HG02798 (cell line): ENCODE measurements around the gene PTPN13.
"Not testable (repeated sequence)": the region's sequence is repeated elsewhere in the genome, so short reads cannot be mapped to it uniquely, and the experiment has no call there.

Source experiments
- ATAC-seq: cut with Tn5 transposase; IDR thresholded peaks from one replicate; pipeline ENCODE4 v1.9.1; 2021; ENCODE audit warnings: mild to moderate bottlenecking; ENCODE audit not compliant: unreplicated experiment, poor library complexity

The PTPN13 gene

DNA sequence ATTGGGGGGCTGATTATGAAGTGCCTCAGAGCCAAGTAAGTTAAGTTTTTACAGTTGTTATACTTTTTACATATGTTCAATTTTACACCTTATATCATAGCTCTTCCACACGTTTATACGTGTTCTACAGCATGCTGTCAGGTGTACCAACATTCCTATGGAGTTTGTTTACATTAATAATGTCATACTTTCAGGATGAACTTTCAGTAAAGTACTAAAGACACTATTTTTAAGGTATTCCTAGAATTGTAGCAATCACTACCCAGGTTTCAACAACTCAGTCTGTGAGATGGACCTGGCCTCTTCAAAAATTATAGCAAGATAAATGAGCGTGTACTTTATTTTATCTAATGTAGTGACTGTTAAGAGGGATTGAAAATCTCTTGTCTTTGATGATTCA lies 92.6 kb downstream of the PTPN13 start:
- ATAC-seq, result no peak

DNA sequence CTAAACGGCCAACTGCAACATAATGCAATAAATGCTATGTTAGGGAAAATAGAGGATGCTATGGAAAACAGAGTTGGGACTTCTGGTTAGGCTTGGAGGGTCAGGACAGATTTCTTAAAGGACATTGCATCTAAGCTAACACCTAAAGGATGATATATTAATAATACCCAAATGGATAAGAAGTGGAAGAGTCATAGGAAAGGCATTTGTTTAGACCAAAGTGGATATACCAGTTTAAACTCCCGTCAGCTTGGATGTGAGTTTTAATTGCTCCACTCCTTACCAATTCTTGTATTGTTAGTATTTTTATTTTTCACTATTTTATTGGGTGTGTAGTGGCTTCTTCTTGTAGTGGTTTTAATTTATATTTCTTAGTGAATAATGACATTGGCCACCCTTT lies 93.9 kb downstream of the PTPN13 start:
- ATAC-seq, result no peak

DNA sequence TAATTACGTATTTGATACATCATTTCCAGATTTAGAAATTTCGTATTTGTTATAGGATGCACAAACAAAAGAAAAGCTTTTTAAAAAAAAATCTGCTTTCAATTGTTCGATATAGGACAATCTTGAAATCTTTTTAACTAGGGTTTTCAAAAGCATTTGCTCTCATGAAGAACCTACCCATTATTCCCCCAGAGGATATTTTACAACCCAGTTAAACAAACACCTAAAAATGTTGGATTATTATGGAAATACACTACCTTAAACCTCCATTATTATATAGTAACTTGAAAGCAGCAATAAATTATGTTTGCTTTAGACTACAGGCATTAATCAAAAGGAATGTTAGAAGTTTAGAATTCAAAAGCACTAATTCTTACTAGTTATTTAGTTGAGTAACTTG lies 110.5 kb downstream of the PTPN13 start:
- ATAC-seq, result no peak

DNA sequence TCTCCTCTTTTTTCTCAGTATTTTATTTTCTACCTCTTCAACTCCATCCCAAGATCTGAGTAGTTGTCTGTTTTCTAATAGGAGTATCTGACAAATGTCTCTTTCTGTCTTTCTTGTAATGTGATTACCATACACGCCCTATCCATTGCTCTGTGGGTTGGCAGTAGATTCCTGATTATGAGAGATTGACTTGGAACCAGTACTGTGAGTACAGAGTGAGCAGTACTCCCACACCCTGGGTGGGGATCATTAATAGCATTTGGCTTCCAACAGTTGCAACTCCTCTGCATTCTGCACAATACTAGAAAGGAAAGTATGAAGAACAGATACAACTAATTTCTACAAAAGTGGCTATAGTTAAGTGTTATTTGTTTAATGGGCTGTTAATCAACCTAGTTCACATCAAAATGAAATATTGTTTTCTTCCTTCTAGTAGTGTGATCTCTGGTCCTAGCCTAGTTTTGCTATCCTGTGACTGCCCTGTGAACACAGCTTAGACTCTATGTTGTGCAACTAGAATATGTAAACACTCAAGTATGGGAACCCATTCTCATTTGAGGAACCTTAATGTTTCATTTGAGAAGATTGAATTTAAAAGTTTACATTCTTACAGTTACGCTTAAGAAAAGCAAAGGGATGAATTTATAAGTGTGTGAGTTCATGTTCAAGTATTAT lies 112.9 kb downstream of the PTPN13 start:
- no peak for ATAC-seq

DNA sequence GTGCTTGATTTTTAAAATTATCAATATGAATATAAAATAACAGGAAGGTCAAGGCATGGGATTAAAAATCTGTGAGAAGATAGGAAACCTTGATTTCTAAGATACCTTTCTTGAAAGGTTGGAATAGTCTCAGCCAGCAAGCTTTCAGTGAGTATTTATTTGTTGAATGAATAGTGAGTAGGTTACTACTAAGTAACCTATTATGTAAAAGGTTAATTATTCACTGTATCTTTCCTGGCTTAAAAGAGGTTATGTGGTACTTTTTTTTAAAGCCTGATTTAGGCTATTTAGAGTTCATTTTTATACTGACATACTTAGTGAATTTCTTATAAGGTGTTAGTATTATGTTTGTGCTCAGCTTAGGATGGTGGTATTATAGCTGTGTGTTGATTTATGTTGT lies 123.5 kb downstream of the PTPN13 start:
- no peak for ATAC-seq

DNA sequence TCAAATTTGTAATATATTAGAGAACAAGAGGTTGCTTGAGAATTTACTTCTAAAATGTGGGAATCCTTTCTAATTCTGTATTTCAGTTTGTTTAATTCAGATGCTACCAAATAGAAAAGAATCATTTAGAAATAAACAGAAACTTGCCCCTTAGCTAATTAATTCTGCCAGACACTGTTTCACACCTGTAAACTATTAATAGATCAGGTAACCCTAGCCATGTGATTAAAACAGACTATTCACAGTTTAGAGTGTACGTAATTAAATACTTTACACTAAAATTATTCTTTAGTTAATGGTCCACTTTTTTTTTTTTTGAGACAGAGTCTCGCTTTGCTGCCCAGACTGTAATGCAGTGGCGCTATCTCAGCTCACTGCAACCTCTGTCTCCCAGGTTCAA lies 124.0 kb downstream of the PTPN13 start:
- ATAC-seq, result no peak

DNA sequence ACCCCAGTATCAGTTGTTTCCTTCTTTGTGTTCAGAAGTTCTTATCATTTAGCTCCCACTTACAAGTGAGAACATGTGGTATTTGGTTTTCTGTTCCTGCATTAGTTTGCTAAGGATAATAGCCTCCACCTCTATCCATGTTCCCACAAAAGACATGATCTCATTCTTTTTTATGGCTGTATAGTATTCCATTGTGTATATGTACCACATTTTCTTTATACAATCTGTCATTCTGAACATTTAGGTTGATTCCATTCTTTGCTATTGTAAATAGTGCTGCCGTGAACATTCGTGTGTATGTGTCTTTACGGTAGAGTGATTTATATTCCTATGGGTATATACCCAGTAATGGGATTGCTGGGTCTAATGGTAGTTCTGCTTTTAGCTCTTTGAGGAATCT lies 125.0 kb downstream of the PTPN13 start:
- not testable (repeated sequence) for ATAC-seq

DNA sequence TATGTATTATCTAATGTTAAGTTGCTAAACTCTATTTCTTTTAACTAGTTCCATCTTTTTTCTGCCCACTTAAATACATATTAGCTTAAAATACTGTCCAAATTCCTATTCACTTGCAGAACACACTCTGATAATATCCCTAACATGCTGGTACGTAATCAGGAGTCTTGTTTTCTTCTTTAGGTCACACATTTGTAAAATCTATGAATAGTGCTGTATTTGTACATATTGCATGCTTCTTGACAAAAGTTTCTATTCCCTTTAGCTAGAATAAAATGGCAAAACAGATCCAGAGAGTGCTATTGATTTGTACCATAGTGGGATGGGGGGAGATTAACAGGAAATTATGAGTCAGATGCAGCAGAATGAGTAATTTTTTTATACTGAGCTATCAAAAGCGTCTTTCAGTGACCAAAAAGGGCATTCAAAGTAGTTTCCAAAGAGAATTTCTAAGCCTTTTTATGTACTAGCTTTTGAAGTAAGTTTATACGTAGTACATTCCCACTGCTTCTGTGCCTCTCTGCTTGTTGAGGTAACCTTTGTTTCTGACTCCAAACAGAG lies 126.5 kb downstream of the PTPN13 start:
- no peak for ATAC-seq

DNA sequence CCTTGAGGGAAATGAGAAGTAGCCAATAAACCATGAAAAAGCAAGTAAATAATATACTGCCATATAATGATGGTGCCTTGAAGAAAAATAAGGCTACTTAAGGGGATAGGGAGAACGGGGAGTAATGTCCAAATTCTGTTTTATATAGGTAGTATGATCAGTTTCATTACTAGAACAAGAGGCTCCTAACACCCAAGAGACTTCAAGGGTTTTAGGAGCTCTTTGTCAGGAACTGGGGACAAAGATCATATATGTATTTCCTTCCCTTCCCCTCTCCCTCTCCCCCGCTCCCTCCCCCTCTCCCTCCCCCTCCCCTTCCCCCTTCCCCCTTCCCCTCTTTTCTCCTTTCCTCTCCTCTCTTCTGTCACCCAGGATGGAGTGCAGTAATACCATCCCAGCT lies 127.3 kb downstream of the PTPN13 start:
- ATAC-seq, result no peak

DNA sequence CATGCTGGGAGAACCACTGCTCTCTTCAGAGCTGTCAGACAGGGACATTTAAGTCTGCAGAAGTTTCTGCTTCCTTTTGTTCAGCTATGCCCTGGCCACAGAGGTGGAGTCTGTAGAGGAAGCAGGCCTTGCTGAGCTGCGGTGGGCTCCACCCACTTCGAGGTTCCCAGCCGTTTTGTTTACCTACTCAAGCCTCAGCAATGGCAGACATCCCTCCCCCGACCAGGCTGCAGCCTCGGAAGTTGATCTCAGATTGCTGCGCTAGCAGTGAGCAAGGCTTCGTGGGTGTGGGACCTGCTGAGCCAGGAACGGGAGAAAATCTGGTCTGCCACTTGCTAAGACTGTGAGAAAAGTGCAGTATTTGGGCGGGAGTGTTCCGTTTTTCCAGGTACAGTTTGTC lies 136.2 kb downstream of the PTPN13 start:
- ATAC-seq, result no peak

DNA sequence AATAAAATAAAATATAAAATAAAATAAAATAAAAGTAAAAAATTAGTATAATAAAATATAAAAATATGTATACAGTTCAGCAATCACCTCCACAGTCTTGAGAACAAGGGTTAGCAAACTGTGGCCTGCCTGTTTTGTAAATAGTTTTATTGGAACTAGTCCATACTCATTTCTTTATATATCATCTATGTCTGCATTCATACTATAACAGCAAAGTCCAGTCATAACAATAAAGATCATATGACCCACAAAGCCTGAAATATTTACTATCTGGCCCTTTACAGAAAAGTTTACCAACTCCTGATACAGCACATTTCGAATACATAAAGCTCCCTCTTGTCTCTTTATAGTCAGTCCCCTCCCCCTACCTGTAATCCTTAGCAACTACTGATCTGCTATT lies 143.1 kb downstream of the PTPN13 start:
- no peak for ATAC-seq

DNA sequence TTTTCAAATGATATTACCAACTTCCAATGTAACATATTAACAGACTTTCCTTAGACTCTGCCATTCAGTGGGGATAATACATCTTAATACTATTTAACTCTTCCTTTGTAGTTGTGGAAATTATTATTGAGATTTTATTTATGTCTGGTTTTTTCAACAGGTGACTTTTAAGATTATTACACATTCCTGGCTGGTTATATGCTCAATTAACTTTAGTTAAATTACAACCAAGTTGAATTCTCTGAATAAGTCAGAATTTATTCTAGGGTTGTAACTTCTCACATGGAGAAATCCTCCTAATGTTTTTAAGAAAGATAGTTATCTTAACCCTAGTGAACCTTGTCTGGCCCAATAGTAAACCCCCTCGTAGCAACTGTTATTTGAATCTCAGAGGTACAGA lies 147.7 kb downstream of the PTPN13 start:
- no peak for ATAC-seq

DNA sequence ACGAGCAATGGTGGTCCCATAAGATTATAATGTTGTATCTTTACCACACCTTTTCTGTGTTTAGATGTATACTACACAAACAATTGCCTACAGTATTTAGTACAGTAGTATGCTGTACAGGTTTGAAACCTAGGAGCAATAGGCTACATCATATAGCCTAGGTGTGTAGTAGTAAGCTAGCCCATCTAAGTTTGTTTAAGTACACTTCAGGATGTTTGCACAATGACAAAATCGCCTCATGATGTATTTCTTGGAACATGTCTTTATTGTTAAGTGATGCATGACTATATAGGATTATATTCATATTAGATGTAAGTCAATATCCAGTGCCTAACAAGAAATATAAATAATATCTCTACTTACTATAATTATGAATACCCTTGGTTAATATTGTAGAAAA lies 150.5 kb downstream of the PTPN13 start:
- no peak for ATAC-seq

DNA sequence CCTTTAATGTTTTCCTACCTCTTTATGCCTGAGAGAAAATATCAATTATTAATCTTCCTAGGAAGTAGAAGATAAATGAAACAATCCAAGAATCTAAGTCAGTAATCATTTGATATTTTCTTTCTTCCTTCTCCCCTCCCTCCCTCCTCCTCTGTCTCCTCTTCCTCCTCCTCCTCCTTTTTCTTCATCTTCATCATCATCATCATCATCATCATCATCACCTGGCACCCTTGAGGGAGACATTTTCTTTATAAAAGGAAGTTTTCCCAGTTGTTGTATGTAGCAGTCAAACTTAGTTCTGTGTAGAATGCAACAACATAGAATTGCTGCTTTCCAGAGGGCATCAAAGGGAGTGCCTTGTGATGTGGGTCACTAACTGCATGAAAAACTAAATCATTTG lies 155.0 kb downstream of the PTPN13 start:
- no peak for ATAC-seq

DNA sequence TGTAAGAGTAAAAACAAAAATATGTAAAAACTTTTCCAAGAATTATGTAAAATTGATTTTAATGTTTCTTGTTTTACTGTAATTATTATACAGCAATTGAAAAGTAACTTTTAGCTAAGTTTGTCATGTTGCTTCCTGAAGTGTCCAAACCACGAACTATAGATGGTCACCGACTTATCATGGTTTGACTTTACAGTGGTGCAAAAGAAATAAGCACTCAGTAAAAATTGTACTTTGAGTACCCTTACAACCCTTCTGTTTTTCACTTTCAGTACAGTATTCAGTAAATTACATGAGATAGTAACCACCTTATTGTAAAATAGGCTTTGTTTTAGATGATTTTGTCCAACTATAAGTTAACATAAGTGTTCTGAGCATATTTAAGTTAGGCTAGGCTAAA lies 161.3 kb downstream of the PTPN13 start:
- no peak for ATAC-seq

DNA sequence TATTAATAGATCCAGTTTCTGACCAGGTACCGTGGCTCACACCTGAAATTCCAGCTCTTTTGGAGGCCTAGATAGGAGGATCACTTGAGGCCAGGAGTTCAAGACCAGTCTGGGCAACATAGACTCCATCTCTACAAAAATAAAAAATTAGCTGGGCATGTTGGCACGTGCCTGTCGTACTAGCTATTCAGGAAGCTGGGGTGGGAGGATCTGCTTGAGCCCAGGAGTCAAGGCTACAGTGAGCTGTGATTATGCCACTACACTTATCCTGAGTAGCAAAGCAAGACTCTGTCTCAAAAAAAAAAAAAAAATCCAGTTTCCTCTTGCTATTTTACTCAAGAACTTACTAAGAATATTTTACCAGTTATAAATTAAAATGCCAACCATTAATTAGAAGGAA lies 163.4 kb downstream of the PTPN13 start:
- no peak for ATAC-seq

DNA sequence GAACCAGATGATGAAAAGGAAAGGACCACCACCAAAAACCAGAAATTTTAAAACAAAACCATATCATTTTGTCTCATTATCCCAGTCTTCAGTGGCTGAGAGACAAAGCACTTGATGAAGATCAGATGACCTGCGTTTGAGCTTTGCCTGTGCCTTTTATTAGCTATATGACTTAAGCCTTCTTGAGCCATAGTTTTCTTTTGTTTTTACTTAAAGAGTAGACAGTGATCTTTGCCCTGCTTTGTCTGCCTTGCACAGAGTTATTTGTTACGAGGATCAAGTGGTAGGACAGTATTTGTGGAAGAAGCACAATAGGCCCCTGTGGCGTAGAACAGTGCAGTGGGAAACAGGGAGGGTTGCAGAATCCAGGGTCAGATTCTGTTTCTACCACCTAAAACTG lies 165.2 kb downstream of the PTPN13 start:
- ATAC-seq, result no peak

DNA sequence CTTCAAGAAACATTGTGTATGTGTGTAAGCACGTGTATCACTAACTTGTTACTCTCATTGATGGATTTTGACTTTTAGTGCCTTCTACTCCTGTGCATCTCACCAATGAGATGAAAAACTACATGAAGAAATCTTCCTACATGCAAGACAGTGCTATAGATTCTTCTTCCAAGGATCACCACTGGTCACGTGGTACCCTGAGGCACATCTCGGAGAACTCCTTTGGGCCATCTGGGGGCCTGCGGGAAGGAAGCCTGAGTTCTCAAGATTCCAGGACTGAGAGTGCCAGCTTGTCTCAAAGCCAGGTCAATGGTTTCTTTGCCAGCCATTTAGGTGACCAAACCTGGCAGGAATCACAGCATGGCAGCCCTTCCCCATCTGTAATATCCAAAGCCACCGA lies 168.5 kb downstream of the PTPN13 start:
- no peak for ATAC-seq

DNA sequence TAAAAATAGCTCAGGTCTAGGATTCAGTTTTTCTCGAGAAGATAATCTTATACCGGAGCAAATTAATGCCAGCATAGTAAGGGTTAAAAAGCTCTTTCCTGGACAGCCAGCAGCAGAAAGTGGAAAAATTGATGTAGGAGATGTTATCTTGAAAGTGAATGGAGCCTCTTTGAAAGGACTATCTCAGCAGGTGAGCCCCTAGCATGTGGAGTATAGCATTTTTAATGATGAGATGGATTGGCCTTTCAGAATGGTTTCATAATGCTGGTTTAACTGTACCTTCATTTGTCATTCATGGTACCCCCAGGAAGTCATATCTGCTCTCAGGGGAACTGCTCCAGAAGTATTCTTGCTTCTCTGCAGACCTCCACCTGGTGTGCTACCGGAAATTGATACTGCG lies 175.7 kb downstream of the PTPN13 start:
- ATAC-seq, result no peak

DNA sequence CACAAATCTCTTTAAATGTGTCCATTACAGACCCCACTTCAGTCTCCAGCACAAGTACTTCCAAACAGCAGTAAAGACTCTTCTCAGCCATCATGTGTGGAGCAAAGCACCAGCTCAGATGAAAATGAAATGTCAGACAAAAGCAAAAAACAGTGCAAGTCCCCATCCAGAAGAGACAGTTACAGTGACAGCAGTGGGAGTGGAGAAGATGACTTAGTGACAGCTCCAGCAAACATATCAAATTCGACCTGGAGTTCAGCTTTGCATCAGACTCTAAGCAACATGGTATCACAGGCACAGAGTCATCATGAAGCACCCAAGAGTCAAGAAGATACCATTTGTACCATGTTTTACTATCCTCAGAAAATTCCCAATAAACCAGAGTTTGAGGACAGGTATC lies 177.0 kb downstream of the PTPN13 start:
- no peak for ATAC-seq

DNA sequence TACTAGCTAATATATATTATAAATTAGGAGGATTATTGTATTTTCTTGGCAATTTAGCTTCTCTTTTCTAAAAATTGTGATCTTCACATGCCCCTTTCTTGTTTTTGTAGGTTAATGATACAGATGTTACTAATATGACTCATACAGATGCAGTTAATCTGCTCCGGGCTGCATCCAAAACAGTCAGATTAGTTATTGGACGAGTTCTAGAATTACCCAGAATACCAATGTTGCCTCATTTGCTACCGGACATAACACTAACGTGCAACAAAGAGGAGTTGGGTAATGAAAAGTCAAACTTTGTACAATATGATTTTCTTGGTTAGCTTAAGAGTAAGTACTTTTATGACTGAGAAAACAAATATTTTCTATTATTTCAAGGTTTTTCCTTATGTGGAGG lies 180.9 kb downstream of the PTPN13 start:
- no peak for ATAC-seq

DNA sequence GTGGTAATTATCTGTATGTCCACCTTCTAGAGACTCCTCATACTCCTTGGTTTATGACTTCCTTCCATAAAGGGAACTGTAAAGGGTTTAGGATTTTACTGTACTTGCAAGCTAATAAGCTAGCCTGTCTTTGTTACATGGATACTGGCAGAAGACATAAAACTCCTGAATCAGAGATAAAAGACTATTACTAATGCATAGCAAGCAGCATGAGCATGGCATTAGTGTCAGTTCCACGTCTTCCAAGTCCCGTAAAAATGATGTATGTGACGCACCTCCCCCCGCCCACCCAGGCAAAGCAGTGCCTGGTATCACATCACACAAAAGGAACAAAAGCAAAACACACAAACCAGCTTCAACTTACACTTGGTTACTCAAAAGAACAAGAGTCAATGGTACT lies 184.1 kb downstream of the PTPN13 start:
- no peak for ATAC-seq

DNA sequence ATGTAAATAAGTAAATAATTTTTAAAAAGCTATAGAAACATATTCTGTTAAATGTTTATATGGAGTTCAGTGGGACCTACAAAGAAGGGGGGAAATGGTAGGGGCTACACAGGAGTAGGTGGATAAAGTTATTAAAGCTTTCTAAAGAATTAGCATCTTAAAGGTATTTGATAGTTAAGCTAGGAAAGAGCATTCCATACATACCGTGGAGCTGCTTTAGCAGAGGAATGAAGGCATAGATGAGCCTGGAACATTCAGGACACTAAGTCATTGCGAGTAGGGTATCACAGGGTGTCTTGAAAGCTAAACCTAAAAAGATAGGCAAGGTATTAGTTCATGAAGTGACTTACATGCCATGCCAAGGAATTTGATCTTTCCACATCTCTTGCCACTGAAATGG lies 194.7 kb downstream of the PTPN13 start:
- ATAC-seq, result no peak
